GM21786 (cell line): ENCODE data around the gene ZMIZ1.

ENCODE experiments used
- ATAC-seq: cut with Tn5 transposase; IDR thresholded peaks from one replicate; pipeline ENCODE4 v1.9.1; 2021; ENCODE audit not compliant: unreplicated experiment

ZMIZ1 gene

DNA sequence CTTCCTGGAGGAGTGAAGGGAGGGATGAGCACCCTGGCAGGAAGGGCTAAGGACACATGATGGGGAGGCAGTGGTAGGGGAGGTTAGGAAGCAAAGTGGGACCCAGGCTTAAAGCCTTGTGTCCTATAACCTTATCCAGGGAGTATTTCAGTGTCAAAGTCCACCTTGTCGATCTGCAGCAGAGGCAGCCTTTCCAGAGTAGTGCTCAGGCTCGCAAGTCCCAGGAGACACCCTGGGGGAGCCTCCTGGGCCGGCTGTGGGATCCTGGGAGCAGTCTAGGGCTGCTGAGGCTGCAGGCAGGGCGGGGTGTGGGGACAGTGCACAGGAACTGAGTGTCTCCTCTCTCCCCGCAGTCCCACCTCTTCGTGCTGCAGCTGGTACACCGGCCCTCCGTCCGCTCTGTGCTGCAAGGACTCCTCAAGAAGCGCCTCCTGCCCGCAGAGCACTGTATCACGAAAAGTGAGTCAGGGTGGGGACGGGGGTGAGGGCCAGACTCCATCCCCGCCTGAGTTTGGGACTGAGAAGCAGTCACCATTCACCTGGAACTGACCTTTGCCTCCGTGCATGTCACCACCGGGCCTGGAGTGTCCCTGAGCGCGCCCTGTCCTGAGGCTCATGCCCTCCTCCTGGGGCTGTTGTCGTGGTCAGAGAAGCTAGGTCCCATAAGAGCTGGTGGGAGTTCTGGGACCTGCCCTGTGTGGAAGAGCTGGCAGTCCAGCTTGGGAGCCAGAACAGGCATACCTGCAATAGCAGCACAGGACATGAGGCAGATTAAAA lies 233.2 kb downstream of the ZMIZ1 start:
- ATAC-seq, result no peak

DNA sequence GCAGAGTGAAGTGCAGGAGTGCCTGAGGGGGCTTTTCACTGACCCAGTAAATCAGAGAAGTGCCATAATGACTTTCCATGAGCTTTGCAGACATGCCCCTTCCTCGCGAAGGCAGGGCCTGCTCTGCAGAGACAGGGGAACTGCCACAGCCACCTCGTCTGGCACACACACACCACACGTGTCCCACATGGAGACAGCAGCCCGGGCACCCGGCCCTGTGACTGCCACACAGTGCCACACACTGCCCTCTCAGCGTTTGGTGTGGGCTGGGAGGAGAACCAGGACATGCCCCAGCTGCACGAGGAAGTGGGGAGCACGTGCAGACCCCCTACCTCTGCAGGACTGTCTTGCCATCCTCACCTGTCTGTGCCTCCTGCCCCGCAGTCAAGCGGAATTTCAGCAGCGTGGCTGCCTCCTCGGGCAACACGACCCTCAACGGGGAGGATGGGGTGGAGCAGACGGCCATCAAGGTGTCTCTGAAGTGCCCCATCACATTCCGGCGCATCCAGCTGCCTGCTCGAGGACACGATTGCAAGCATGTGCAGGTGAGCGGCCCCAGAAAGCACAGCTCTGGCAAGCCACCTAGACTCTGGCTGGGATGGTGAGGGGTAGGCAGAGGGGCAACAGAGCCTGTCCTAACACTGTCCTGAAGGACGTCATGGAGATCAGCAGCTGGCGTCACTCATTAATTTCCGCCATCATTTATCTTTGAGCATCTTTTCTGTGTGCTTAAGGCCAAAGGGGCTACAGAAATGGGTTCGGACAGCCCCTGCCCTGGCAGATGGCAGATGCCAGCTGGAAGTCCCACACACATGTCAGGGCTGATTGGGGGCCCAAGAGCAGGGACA lies 235.1 kb downstream of the ZMIZ1 start:
- no peak for ATAC-seq

DNA sequence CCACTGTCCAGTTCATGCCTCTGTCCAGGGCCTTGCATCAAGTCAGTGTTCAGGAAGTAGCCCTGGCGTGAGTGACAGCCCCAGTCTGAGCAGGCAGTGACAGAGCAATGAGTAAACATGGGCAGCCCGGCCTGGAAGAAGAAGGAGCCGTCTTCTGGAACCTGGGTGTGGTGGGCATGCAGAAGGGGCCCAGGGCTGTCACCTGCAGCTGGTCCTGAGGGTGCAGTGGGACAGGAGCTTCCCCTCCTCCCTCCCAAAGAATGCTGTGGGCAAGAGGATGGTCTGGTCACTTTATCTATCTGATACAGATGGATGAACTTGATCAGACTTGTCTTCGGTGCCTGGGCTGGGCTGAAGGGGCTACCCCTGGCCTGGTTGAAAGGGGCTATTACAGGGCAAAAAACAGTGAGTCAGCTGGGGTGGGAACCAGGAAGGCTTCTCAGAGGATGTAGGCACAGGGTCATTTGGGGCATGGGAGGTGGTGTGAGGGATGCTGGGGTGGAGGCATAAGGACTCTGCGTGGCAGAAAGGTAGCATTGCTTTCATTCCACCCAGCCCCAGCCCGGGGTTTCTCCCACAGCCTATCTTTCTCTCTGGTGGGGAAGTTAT lies 235.8 kb downstream of the ZMIZ1 start:
- no peak for ATAC-seq

DNA sequence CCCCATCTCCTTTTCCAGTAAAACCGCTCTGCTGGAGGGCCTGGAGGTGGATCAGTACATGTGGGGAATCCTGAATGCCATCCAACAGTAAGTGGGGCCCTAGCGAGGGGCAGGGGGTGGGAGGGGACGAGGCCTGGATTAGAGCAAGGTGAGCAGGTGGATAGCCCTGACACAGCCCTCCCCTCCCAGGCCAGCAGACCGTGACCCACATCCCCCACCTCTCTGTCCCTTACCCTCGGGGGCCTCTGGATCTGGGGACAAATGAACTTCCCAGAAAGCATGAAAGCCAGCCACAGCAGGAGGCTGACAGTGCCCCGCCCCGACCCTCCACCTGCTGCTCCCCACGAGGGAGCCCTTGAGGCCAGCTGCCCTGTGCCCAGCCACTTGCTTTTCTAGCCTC lies 236.7 kb downstream of the ZMIZ1 start:
- ATAC-seq, result no peak

DNA sequence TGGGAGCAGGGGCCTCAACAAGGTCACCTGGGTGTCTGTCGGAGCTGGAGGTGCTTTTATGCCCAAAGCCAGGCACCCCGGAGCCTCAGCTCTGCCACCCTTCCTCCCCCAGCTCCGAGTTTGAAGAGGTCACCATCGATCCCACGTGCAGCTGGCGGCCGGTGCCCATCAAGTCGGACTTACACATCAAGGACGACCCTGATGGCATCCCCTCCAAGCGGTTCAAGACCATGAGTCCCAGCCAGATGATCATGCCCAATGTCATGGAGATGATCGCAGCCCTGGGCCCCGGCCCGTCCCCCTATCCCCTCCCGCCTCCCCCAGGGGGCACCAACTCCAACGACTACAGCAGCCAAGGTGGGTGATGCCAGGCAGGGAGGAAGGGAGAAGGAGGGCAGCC lies 237.2 kb downstream of the ZMIZ1 start:
- no peak for ATAC-seq

DNA sequence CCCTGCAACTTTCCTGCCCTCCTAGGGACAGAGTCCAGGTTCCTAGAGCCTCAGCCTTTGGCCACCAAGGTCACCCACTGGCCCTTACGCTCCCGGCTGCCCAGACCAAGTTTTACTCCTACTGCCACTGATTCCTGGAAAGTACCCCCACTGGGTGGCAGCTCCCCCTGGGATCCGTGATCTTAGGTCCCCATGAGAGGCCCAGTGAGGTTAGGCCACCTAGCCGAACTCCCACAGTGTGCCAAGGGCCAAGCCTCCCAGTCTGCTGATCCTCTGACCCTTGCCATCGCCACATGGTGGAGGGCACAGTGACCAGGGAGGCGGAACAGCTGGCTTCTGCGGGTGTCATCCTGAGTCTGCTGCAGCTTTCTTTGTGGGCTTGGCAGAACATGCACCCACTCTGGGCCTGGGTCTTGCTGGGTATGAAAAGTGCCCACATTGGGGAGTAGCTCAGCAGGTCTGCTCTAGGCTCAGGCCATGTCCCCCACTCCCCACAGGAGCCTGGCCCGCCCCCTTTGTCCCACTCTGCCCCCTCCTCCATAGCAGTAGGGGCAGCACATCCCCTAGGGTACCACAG lies 238.0 kb downstream of the ZMIZ1 start:
- no peak for ATAC-seq

DNA sequence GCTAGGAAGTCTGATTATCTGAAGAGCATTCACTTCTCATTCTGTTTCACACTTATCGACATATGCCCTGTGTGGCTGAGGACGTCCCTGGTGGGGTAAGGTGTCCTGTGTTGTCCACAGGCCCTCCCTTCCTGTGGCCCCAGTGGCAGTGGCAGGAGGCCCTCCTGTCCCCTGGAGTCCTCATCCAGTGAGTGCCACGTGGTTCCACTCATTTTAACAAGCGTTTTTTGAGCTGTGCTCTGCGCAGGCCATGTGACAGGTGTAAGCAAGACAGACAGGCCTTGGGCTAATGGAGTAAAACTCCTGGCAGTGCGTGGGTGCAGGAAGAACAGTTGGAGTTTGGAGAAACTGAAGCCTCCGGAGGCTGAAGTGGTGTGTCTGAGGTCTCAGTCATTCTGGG lies 239.2 kb downstream of the ZMIZ1 start:
- no peak for ATAC-seq

DNA sequence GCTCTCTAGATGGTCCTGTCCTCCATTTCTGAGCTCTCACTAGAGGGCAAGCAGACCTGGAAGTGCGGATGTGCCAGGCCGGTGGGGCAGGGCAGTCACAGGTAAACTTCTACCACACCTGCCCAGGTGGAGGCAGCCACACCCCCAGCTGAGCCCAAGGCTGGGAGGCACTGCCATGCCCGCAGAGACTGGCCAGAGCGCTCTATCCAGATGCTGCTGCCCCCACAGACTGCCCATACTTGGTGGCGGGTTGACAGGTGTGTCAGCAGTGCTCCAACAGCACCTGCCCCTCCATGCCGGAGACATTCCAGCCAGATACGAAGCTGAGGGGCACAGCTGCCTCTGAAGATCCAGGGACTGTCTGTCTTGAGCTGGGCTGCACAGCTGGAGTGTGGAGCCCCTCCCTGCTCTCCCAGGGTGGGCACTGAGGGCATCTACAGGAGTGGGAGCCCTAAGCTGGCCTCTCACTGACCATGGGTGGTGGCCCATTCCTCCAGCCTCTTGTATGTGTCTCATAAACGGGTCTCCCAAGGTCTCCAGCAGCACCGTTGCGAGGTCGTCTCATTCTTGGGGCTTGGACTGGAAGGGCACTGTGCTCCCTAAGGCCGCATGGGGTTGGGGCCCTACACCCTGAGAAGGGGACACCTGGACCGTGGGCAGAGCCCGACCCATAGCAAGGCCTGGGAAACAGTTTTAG lies 240.4 kb downstream of the ZMIZ1 start:
- ATAC-seq, result no peak

DNA sequence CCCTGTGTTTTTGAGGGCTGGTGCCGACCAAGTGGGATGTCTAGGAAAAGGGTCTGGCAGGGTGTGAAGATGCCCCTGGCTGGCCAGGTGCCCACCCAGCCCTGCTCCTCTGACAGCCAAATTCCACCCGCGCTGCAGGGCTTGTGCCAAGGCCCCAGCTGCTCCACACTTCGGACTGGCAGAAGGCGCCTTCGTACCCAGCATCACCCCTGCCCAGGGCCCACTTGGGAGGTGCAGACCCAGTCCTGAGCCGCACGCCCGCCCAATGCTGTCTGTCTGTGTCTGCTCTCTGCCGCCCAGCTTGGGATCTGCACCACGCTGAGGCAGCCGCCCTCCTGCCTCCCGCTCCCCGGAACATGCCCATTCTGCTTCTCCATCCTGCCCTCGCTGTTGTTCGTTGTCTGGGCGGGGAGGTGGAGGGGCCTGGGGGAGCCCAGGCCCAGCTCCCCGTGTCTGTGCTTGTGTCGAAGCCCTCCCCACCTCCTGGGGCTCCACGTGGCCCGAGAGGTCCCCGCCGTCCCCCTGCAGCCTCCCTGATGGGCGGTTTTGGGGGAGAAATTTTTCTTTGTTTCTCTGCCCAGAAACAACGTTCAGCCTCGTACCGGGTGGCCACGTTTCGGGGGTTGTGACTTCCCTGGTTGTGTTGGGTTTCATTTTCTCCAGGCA lies 241.6 kb downstream of the ZMIZ1 start:
- no peak for ATAC-seq

DNA sequence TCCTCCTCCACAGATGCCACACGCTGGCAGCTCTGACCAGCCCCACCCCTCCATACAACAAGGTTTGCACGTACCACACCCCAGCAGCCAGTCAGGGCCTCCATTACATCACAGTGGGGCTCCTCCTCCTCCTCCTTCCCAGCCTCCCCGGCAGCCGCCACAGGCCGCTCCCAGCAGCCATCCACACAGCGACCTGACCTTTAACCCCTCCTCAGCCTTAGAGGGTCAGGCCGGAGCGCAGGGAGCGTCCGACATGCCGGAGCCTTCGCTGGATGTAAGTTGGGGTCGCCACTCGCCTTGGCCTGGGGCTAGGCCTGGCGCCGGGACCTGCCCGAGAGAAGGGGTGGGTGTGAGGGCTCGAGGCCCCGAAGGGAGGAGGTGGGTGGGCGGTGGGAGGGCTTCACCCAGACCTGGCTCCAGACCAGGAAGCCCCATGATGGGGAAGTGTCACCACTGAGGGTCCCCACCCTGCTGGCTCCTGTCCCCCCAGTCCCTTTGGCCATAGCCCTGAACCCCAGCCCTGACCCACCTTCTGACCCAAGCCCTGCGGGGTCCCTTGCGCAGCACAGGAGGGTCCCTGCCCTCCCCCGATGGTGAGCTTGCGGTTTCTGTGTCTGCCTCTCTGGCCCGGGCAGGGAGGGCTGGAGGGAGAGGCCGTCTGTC lies 242.3 kb downstream of the ZMIZ1 start:
- no peak for ATAC-seq

DNA sequence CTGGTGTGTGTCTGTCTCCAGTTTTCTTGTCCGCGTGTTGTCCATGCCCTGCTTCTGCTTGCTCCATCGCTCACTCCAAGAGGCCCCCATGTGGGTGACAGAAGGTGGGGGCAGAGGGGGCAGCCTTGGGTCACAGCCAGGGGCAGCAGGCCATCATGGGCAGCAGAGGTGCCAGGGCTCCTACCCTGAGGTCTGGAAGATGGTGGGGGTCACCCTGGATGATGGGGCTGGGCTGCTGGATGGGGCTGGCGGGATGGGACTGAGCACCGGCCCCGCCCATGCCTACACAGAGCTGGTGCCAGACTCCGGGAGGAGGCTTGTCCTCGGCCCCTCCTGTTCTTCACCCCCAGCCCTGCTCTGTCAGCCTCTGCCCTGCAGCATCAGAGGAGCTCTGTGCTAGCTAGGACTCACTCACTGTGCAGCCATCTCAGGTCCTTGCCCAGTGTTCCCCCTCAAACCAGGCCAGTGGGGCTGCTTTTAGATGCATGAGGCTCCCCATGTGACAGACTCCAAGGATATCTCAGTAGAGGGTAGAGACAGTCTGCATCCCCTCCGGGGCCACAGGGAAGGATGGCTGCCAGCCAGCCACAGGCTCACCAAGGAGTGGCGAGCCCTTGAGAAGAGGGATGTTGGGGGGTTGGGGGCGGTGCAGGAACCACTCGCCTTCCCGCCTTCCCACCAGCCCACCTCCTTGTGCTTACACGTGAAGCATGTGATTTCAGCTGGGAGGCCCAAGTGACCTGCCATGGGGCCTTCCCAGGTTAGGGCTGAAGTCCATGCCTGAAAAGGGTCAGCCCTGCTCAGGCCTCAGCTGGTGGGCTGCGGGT lies 243.0 kb downstream of the ZMIZ1 start:
- no peak for ATAC-seq

DNA sequence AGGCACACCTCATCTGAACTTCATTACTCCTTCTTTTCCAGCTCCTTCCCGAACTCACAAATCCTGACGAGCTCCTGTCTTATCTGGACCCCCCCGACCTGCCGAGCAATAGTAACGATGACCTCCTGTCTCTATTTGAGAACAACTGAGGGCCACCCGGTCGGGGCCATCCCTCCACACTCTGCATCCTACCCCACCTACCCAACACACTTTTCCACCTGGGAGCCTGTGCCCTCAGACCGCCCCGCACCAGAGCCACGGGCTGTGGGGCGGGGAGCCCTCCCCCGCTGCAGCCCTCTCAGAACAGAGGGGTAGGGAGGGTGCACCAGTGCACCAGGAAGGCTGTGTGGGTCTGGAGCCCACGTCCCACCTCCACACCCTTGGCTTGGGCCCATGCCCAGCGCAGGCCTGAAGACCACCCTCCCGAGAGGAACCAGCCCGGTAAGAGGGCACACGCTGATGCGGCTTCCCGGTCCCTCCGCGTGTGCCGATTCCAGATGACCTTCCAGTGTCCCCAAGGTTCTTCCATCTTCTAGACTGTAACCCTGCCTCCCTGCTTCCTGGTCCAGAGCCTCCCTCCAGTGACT lies 243.9 kb downstream of the ZMIZ1 start:
- no peak for ATAC-seq

DNA sequence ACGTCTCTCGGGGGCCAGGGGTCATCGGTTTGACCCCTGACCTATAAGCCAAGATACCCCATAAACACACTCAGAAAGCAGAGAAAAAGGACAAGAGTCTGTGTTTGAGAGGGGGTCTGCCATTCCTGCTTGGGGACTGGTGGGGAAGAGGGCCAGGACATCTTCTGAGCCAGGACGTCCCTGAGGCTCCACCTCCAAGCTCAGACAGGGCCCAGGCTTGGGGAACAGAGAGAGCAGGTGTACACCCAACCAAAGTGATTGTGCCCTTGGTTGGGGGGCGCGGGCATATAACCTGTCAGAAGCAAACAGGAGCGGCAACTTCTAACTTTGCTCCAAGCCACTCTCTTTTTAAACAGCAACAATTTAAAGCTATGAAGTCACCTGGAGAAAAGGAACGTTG lies 244.6 kb downstream of the ZMIZ1 start:
- no peak for ATAC-seq

DNA sequence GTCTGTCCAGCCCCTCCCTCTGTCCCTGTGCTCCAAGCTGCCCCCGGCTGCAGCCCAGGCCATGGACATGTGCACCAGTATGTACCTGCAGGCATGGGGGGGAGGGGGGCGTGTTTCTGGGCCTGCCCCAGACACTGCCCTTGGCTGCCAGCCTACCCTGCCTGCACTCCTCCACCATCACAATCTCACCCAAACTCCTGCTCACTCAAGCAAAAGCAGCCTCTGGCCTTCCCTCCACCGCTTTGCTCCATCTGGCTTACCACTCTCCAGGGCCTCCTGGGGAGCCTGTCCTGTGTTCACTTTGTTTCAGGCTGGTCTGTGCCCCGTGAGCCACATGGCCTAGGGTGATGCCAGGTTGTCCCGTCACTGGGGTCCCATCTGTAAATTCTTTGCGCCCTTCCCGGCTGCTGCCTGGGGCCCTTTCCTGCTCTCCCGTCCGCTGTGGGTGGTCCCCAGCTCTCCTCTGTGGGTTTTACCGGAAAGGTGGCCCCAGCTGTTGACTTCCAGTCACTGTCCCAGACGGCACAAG lies 245.2 kb downstream of the ZMIZ1 start:
- no peak for ATAC-seq

DNA sequence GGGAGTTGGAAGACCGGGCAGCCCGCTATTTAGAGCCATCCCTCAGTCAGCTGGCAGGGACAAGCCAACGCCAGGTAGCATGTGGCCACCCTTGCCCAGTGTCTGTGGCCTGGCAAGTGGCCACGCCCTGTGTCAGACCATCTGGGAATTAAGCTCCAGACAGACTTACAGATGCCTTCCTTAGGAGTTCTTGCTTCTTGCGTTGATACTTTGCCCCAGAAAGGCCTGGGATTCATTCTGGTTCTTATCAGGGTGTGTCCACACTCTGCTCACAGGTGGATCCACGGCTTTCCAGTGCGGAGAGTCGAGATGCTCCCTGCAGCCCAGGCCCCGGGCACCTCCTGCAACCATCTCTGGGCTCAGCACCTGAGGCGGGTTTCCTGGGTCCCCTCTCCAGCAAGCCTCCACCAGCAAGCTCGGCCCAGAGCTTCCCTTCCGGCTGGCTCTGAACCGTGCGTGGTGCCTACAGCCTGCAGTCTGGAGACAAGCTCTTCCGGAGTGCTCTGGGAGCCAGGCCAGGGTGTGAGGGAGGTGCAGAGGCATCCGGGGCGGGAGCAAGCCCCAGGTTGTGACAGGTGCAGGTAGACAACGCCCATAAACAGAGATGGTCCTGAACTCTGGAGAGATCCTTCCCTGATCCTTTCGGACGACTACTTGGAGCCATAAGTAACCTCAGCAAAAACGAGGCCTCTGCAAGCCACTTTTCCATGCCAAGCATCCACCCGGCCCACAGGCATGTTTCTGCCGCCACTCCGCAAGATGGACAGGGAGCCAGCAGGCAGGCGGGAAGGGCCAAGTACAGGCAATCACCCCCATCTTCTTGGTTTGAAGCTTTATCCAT lies 246.2 kb downstream of the ZMIZ1 start:
- ATAC-seq, result no peak

DNA sequence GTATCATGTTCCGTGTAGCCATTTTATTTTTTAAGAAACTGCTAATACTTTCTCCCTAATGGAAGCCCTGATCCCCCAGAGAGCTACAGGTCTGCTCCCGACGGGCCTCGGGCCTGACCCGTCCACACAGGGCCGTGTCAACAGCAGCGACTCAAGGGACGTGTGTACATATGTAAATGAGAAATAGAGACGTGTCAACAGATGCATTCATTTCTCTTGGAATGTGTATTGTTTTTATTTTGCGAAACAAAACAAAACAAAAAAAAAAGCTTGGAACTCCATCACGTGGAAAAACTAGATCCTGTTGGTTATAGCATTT lies 246.8 kb downstream of the ZMIZ1 start:
- no peak for ATAC-seq

DNA sequence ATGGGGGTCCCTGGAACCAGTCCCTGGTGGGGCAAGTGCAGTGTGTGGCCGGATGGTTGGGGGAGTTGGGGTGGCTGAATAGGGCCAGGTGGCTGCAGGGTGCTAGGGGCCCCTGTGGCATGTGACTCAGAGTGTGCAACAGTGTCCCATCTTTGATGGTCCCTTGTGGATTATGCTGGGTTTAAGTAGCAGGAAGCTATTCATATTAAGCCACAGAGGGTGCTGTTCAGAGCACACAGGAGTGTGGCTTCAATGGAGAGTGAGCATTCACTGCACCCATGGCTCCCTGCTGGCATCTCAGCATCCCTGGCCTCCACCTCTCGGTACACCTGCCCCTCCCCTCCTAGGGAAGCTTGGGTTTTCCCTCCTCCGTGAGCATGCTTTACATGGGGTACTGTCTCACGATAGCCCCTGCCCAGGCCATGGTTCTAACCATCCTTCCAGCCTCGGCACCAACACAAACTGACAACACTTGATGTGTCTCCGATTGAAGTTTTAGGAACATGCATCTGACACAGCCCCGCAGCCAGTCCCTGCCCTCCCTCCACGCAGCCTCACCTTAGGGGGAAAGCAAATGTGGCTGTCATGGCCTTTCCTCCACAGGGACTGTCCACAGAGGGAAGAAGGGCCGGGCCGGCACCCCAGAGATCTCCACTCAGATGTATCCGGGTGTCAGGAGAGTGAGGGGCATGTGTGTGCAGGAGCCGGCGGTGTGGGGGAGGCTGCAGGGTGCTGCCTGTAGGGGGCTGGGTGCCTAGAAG lies 248.1 kb downstream of the ZMIZ1 start:
- peak; percentile 85 for ATAC-seq
